Activated CD8-positive, alpha-beta memory T cell treated with anti-CD3 and anti-CD28 coated beads for 24 hours (primary cell): Measurements from ENCODE around the gene RFC4.
A peak's percentile ranks its signal among the peaks of the same experiment; 100 is the strongest.
"Not testable (repeated sequence)": the region's sequence is repeated elsewhere in the genome, so short reads cannot be mapped to it uniquely, and the experiment has no call there.

Experiments
- DNase-seq: peaks from one replicate; pipeline ENCODE4 v3.0.0-alpha.2; 2020

Gene RFC4, protein sequence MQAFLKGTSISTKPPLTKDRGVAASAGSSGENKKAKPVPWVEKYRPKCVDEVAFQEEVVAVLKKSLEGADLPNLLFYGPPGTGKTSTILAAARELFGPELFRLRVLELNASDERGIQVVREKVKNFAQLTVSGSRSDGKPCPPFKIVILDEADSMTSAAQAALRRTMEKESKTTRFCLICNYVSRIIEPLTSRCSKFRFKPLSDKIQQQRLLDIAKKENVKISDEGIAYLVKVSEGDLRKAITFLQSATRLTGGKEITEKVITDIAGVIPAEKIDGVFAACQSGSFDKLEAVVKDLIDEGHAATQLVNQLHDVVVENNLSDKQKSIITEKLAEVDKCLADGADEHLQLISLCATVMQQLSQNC

DNA sequence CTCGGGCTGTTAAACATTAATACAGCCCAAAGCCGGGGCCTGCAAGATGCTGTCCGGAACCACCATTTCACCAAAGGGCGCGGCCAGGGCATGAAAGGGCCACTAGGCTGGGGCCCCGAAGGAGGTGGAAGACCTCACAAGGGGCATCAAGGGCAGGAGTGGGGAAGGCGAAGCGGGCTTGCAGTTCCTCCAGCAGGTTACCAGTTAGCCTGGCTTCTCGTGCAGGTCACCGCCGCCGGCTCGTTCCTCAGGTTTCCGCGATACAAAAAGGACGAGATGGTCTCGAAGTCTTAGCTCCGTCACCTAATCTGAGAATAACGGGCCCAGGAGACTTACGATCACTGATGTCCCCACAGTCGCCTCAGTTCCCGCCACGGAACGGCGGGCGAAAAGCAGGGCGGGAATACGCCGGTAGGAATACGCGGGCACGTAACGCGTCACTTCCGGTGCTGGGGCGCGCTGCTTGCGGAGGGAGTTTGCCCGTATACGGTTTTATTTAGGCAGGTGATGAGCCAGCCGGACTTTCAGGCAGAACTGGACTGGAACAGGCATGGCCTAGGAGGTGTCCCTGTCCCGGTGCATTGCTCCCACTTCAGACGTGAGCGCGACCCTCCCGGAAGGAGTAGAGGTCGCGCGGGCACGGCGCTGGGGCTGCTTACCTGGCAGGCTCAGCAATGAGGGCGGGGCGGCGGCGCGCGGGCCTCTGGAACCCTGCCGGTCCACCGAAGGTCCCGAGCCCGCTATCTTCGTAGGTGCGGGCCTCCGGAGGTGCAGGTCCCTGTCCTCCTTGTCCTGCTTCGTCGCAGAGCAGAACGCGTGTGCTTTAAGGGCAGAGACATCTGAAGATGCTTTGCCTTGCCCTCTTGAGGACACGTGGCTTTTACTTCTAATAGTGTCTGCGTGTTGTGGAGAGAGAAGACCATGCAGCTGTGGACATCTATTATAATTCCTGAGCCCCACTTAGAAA is at the start of gene RFC4:
Gene RFC4, minus strand, starts transcription at position 394 of the 967 bp plus-strand sequence. CDS start 1,769 bp downstream, outside the sequence.
- DNase-seq, result peak; percentile 96

DNA sequence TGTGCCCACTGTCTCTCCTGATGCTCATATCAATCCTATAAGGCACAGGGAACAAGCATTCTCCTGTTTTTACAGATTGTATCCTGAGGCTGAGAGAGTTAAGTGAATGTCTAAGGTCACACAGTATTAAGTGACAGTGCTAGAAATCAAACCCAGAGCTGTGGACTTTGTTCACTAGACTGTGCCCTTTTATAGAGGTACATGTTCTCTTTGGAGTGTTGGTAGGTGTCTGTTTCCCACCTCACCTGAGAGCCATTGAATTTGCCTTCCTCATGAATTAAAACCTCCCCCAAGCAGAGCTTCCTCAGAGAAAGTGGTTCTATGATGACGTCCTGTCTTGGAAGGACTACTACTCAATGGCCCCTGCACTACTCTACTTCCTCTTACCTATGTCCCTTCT is 48.7 kb upstream of the RFC4 start:
- DNase-seq, result no peak

DNA sequence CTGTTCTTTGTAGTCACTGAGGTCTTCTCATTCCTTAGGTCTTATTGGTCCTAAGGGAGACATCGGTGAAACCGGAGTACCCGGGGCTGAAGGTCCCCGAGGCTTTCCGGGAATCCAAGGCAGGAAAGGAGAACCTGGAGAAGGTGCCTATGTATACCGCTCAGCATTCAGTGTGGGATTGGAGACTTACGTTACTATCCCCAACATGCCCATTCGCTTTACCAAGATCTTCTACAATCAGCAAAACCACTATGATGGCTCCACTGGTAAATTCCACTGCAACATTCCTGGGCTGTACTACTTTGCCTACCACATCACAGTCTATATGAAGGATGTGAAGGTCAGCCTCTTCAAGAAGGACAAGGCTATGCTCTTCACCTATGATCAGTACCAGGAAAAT is 47.9 kb upstream of the RFC4 start:
- no peak for DNase-seq

DNA sequence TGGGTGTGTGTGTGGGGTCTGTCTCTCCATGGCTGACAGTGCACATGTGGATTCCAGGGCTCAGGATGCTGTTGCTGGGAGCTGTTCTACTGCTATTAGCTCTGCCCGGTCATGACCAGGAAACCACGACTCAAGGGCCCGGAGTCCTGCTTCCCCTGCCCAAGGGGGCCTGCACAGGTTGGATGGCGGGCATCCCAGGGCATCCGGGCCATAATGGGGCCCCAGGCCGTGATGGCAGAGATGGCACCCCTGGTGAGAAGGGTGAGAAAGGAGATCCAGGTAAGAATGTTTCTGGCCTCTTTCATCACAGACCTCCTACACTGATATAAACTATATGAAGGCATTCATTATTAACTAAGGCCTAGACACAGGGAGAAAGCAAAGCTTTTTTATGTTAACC is 46.7 kb upstream of the RFC4 start:
- peak; percentile 55 for DNase-seq

DNA sequence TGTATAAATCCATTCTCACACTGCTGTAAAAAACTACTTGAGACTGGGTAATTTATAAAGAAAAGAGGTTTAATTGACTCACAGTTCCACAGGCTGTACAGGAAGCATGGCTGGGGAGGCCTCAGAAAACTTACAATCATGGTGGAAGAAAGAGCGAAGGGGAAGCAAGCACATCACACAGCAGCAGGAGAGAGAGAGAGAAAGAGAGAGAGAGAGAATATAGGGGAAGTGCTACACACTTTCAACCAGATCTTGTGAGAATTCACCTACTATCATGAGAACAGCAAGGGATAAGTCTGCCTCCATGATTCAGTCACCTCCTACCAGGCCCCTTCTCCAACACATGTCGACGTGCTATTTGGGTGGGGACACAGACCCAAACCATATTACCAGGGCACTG is 45.6 kb upstream of the RFC4 start:
- DNase-seq, result not testable (repeated sequence)

DNA sequence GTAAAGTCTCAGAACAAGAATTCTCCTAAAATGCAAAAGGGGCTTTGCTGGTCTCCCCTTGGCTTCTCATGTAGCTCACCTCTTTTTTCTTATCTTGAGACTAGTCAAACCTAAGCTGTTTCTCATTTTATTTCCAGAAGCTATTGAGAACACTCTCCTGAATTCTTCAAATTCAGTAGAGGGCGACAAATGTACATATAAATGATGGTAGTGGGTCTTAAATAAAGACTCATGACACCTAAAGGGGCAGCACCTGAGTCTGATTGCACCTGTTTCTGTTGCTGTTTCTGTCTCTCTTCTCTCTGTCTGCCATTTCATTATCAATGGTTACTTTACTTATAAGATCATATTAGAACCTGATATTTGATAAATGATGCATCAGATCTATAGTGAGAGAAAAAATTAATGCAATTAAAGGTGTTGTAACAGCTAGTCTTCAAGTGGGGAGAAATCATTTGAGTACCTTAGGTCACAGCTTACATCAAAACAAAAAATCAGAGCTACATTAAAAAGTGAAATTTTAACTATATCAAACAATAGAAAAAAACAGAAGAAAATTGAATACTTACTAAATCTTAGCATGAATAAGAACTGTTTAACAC is 43.2 kb upstream of the RFC4 start:
- no peak for DNase-seq

DNA sequence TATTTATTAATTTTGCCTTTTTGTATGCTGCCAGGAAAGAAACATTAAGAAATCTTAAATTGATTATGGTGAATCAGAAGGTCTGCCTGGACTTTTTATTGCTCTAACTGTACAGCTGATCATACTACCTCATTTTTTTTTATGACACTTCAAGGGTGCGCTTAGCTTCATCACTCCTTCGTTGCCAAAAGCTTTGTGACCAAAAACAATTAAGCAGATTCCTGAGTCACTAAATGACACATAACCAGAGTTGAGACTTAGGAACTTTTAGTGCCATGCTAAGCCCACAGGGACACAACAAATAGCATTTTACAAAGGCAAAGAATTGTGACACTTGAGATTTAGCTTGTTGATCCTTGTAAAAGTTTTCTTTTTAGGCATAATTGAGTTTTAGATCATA is 41.2 kb upstream of the RFC4 start:
- DNase-seq, result no peak

DNA sequence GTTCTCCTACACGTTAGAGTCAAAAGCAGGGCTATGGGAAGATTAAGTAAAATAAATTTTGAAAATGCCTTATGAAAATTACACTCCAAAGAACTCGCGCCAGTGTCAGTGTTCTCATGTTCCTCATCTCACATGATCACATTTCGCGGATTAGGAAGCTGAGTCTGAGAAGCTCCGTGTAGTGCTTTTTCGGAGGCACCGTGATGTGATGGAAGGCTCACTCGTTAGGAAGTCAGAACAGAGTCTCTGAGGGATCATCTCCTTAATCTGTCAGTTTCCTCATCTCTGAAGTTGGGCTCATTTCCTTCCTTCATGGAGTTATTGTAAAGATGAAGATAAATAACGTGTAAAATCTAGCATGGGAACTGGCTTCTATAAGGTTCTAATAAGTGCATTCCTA is 39.5 kb upstream of the RFC4 start:
- DNase-seq, result no peak

DNA sequence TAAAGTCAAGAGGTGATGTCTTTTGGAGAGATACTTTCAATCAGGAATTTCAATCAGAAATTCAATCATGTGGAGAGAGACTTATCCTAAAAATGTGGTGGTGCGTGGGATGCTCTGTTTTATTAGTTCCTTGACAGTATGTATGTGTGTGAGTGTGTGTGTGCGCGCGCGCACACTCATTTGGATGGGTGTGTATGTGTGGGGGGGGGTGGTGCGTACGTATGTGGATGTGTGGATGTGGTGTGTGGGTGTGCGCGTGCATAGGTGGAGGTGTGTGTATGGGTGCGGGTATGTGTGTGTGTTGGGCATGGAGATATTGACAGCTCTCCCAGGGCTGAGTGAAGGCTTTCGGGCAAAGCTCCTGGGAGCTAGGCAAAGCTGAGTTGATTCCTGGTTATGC is 38.6 kb upstream of the RFC4 start:
- no peak for DNase-seq

DNA sequence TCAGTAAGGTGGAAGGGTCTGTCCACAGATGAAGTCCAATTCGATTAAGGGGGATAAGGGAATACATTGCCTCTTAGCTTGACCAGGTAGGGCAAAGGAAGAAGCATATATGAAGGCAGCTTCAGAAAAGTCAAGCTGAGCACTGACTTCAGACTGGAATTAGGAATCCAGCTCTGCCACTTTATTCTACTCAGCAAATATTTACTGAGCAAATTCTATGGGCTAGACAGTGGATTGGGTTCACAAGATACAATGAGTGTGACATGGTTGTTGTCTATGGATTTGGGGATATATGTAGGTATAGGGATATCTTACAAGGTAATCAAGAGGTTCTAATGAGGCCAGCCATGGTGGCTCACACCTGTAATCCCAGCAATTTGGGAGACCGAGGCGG is 36.8 kb upstream of the RFC4 start:
- DNase-seq, result no peak

DNA sequence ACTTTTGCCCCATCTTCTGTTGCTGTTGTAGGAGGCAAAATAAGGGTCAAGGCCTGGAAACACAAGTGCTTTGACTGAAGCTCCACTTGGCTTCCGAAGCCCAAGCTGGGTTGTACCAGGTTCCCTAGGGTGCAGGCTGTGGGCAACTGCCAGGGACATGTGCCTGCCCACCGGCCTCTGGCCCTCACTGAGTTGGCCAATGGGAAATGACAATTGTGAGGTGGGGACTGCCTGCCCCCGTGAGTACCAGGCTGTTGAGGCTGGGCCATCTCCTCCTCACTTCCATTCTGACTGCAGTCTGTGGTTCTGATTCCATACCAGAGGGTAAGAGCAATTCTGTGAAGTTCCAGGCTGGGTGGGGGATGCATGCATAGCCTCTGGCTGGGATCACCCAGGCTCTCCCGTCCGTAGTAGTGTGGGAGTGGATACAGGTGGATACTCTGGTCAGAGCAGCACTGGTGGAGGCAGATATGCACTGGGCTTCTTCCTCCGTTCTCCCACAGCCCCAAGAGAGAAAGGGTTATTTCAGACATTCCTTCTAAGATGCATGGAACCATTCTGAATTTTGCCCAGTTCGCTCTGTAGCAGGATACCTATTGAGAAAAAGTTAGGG is 36.2 kb upstream of the RFC4 start, which contains the start of gene ADIPOQ:
Gene ADIPOQ, plus strand, starts transcription at position 285 of the 613 bp plus-strand sequence. CDS start 10,349 bp downstream, outside the sequence.
- DNase-seq, result no peak

DNA sequence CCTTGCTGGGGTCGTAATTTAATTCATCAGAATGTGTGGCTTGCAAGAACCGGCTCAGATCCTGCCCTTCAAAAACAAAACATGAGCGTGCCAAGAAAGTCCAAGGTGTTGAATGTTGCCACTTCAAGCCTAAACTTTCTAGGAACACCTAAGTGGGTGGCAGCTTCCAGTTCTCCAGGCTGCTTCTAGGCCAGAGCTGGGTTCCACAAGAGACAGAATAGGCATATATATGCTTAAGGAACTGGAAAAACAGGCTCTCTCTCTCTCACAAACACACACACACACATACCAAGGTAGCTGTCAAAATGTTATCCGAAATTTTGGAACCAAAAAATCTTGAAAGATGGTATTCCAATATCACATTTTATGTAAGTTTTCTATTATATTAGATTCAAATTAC is 35.3 kb upstream of the RFC4 start:
- DNase-seq, result no peak

DNA sequence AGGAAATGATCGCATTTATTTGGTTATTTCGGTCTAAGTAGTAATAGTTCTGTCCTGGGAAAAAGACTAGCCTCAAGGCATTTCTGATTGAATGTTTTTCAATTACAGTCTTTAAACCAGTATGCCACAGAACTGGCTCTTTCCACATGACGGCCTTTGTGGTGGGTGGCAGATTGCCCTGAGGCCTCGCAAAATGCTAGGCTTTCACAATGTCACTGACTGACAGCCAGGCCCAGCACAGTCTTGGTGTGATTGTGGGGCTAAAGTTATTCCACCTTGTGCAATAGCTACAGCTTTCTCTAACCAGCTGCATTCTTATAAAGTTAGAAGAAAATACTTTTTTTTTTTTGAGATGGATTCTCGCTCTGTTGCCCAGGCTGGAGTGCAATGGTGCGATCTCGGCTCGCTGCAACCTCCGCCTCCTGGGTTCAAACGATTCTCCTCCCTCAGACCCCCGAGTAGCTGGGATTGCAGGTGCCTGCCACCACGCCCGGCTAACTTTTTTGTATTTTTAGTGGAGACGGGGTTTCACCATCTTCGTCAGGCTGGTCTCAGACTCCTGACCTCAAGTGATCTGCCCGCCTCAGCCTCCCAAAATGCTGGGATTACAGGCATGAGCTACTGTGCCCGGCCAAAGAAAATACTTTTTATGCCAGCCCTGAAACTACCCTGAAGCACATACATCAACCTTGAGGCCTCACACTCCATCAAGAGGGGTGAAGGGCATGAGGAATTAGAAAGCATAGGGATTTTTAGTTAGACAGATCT is 33.8 kb upstream of the RFC4 start:
- DNase-seq, result no peak

DNA sequence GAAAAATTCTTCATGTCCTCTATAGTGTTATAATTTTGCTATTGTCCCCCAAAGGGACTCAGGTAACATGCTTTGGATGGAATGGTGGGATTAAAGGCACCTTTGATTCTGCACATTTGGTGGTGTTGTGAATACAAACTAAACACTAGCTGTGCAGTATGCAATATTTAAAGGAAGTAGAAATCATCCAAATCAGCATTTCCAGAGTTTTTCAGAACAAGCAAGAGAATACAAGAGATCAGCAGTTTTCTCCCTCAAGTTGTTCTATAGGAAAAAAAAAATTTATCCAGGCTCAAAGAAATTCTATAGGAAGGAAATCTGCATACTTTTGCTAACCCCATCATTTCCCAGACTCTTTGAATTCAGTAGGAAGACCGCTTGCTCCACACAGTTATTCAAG is 26.0 kb upstream of the RFC4 start:
- no peak for DNase-seq

DNA sequence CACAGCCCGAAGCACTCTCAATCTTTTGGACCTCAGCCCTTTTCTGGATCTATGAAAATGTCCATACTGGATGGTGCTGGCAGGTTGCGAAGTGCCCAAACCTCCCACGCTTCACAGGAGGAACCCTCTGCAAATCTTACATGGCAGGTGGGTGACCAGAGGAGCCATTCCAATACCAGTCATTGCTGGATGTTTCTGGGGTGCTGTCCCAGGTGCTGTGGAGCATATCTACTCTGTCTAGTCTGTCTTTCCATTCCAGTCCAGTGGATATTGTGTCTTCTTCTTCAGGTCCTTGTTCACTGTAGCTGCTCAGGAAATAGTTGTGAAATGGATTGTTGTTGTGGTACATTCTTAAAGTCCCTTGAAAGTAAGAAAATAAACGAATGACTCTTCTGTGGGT is 25.5 kb upstream of the RFC4 start:
- DNase-seq, result no peak

DNA sequence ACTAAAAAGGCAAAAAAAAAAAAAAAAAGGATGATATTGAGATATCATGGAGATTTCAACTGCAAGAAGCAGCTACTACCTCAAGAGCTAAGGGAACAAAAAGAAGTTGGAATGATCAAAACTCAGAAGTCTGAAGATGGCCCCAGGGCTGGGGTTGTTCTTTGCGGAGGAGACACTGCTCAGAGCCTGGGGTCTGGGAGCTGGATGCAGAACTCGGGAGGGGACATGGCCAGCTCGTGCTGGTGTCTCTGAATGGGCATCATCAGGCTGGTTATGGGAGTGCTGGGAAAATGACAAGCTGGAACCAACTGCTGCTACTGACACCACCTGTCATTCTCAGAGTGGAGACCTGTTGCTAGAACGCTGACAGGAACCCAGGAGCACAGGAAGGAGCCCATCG is 22.1 kb upstream of the RFC4 start:
- no peak for DNase-seq

DNA sequence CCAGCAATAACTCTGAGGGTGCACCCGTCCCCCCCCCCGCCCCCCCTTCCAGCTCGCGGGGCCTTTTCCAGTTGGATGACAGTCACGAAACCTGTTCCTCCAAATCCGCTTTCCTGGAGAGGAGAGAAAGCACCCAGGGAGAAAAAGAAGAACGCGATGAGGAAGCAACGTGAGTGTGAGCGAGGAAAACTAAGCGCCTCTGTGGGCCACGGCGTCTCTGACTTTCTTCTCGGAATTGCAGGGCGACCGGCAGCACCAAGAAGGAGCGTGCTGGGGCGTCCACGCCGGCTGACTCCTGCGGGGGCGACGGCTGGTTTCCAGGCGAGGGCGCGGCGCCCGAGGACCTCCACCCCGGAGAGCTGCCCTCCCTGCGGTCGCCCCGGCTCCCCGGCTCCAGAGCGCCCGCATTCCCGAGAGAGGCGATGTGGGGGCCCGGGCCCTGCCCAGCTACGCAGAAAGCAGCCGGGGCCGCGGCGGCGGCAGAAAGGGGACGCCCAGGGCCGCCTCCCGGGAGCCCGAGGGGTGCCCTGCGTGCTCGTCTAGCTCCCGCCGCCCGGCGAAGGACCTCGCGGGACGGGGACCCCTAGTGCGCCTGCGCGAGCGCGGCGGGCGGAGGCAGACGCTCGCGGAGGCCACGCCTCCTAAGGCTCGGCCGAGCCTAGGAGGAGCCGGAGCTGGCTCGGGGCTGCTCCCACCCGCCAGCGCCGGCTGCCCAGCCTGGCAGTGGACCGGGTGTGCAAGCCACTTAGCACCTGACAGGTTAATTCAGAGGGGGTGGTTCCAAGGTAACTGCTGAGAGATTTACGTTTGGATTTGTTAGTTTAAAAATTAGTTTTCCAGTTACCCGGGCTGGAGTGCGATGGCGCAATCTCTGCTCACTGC is 20.9 kb upstream of the RFC4 start:
- DNase-seq, result peak; percentile 94

DNA sequence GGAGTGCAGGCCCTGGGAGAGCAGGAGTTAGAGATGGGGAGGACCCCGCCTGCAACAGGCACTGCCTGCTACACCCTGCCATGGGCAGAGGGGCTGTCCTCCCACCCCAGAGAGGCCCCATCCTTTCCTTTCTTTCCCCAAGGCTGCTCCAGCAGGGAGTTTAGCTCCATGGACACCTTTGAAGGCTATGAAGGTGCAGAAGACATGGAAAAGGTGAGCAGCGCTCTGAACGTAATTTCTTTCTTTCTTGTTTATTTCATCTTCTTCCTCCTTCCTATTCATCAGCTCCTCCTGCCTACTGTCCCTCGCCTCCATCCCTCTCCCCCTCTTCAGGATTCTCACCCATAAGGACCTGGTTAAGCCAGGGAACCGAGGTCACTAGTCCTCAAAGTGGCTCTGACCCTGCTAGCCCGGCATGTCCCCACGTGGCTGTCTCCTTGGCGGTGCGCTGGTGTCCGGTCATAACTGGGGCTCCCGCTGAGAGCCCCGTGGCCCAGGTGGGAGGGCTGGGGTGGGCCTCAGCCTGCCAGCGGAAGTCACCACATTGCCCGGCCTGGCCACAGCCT is 20.2 kb upstream of the RFC4 start:
- peak; percentile 69 for DNase-seq

DNA sequence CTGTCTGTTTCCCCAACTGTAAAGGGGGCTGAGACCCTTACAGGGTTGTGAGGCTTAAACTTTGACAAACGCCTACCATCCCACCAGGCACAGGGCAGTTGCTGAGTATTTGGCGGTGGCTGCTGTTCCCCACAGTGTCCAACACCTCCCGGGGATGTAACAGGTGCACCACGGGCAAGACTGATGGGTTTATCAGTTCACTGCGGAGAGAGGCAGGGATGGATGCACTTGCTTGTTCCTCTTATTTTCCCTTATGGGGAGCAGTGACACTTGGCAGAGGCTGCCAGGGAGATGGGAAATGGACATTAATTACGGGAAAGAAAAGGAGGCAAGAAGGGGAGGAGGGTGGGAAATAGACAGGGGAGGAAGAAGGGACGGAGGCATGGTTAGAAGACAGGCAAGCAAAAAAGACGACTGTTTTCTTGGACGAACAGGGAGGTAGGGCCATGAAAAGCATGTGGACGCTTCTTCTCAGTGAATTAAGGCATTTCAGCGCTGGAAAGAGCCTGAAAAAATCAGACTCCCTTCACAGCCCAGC is 19.7 kb upstream of the RFC4 start:
- DNase-seq, result peak; percentile 69

DNA sequence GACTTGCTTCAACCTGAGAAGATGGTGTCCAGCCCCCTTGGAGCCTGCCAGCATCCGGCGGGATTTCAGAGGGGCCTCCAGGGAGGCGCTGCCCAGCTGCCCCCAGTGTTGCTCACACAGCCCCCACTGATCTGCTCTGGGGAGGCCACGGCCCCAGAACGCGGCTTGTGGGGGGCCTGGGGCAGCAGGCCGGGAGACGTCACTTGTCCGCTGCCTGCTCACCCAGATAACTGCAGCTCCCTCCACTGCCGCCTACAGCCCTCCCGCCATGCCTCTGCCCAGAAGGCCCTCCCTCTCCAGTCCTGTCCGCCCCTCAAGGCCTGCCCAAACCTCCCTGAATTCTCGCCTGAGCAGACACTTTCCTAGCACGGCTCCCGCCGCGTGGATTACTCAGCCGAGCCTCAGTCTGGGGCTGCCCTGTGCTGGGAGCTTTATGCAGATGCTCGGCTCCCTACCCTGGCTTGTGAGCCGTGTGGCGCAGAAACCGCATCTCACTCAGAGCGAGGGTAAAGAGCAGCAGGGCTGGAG is 19.1 kb upstream of the RFC4 start:
- DNase-seq, result peak; percentile 75
